Tibial nerve (tissue), 4 donors: ENCODE data around the gene MEAF6. TPM values are rescaled to one million over a fixed set of nuclear protein-coding genes. Genes with fewer than 3 reads are reported as not detected.

Experiments used
- DNase-seq, 2 donors: peaks; one replicate each; pipeline ENCODE4 v3.0.0-alpha.2; 2019; ENCODE audit warnings: low spot score in 2 of 2
- H3K27ac ChIP-seq, 4 donors: fragments of 200-600 bp; sonication (generic) in 3 of 4; one replicate each; pipeline ENCODE4 v1.5.1; 2017 to 2019; ENCODE audit warnings: mild to moderate bottlenecking in 1 of 4
- H3K27me3 ChIP-seq, 2 donors: fragments of 200-600 bp; sonication (generic) in 1 of 2; one replicate each; pipeline versions ENCODE4 v1.5.1 to v1.6.0; 2017 to 2019
- H3K36me3 ChIP-seq, 3 donors: fragments of 200-600 bp; sonication (generic); one replicate each; pipeline ENCODE4 v1.5.1; 2018 to 2019
- H3K4me1 ChIP-seq, 4 donors: fragments of 200-600 bp; sonication (generic) in 3 of 4; one replicate each; pipeline ENCODE4 v1.5.1; 2017 to 2019
- H3K4me3 ChIP-seq, 4 donors: fragments of 200-600 bp; sonication (generic) in 3 of 4; one replicate each; pipeline ENCODE4 v1.5.1; 2017 to 2019; ENCODE audit warnings: mild to moderate bottlenecking in 1 of 4, moderate library complexity in 1 of 4
- H3K9me3 ChIP-seq, 4 donors: fragments of 200-600 bp; sonication (generic) in 3 of 4; one replicate each; pipeline ENCODE4 v1.5.1; 2017 to 2019
- CTCF ChIP-seq, 5 experiments: fragments of 200-600 bp in 3 of 5; fragments of 450-650 bp in 2 of 5; sonication (generic) in 3 of 5; IDR thresholded peaks; one replicate each; pipeline ENCODE4 v1.5.1; 2016 to 2019; ENCODE audit warnings: antibody characterized with exemption in 5 of 5, mild to moderate bottlenecking in 3 of 5, moderate library complexity in 2 of 5
- EP300 ChIP-seq, 2 donors: sonication (generic); formaldehyde crosslinking; IDR thresholded peaks; one replicate each; pipeline ENCODE4 v1.6.1; 2017; ENCODE audit warnings: antibody characterized with exemption in 2 of 2, mild to moderate bottlenecking in 1 of 2
- POLR2A ChIP-seq, 2 donors: fragments of 450-650 bp; IDR thresholded peaks; one replicate each; pipeline ENCODE4 v1.6.1; 2017; ENCODE audit warnings: antibody characterized with exemption in 2 of 2, mild to moderate bottlenecking in 2 of 2, moderate library complexity in 2 of 2
- WGBS, 2 donors: methylation state at CpG; one replicate each; pipeline ENCODE4 v1.1.5; 2018; 5-methylcytosine and 5-hydroxymethylcytosine counted together
- total RNA-seq, 4 donors: library from RNA; depleted of rRNA; stranded (reverse); fragments of >200 nt; gene quantifications; one replicate each; pipeline ENCODE4 v1.1.0, GENCODE V29; 2016

MEAF6 gene
- total RNA-seq, 4 donors from 2014 or later: 33.3 to 59.4 (median 40.3) TPM

- WGBS, 2 donors: 96 to 98% methylated on average over 3 to 5 of the region's 5 CpGs
- no peaks in the 10 kb centered on the region for H3K27me3 ChIP-seq
- H3K27ac ChIP-seq: peak overlapping the region; percentile 69 to 98 (median 97)
- TF ChIP-seq POLR2A (IDR thresholded peaks at IDR 0.05) (no peak), CTCF (IDR thresholded peaks at IDR 0.05) (no peak), EP300 (IDR thresholded peaks at IDR 0.05) (no peak)
- DNase-seq: no peak
- H3K4me1 ChIP-seq: peaks cover 3 to 70% (median 67%) of the 10 kb centered on the region in 4 donors
- H3K36me3 ChIP-seq: peaks cover 0 to 41% (median 7%) of the 10 kb centered on the region in 3 donors
- no peaks in the 10 kb centered on the region for H3K9me3 ChIP-seq
- H3K4me3 ChIP-seq: peak overlapping the region in 2 of 4 donors; percentile 81 to 93
Measured at GRCh38 chr1:37477946-37478345, 36.6 kb downstream of the MEAF6 start.

GRCh38 chr1:37477198-37477931 is 37.2 kb downstream of the MEAF6 start:
- peak overlapping the region; percentile 36 to 93 (median 76) for H3K4me3 ChIP-seq
- peak overlapping the region; percentile 69 to 98 (median 97) for H3K27ac ChIP-seq
- WGBS, 2 donors: 29 to 31% methylated on average over 9 to 10 of the region's 10 CpGs
- H3K4me1 ChIP-seq: peaks cover 3 to 76% (median 71%) of the 10 kb centered on the region in 4 donors
- TF ChIP-seq POLR2A (IDR thresholded peaks at IDR 0.05) (no peak), CTCF (IDR thresholded peaks at IDR 0.05) (no peak), EP300 (IDR thresholded peaks at IDR 0.05) (no peak)
- no peaks in the 10 kb centered on the region for H3K27me3 ChIP-seq
- no peak for DNase-seq
- H3K36me3 ChIP-seq: peaks cover 0 to 35% (median 5%) of the 10 kb centered on the region in 3 donors
- no peaks in the 10 kb centered on the region for H3K9me3 ChIP-seq

DNA sequence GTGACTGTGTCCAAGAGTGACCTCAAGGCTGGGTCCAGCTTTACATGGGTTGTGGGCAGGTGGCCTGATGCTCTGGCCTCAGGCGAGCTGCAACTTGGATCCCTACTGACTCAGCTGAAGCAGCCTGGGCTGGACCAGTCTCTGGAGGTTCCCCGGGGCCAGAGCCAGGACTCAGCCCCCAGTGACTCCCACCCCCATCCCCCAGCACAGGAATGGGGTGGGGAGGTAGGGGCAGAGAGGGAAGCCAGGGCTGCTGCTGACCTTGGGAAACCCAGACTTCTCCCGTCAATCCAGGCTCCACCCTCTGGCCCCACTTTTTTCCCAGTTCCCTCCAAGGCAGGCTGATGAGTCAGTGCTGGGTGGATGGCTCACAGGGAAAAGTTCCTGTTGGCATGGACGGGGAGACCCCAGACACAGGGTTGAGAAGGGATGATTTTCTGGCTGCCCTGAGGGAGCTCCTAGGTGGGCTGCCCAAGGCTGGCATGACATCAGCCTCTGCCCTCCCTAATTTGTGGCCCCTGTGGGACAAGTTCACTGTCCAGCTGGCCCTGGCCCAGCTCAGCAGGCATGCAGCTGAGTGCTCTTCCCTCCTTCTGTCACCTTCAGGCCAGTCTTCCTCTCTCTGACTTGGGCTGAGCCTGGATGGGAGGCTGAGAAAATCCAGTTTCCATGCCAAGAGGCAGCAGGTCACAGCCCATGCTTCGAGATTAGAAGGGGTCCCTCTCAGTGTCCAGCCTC is 37.9 kb downstream of the MEAF6 start:
- peaks cover 3 to 83% (median 77%) of the 10 kb centered on the region in 4 donors for H3K4me1 ChIP-seq
- DNase-seq: peak in 1 of 2 donors; percentile 65
- peak overlapping the region; percentile 69 to 98 (median 97) for H3K27ac ChIP-seq
- peak in 1 of 2 donors; percentile 46 for TF ChIP-seq EP300 (IDR thresholded peaks at IDR 0.05)
- TF ChIP-seq POLR2A (IDR thresholded peaks at IDR 0.05): no peak
- no peak for TF ChIP-seq CTCF (IDR thresholded peaks at IDR 0.05)
- H3K9me3 ChIP-seq: no peaks in the 10 kb centered on the region
- peak overlapping the region; percentile 72 to 93 (median 84) for H3K4me3 ChIP-seq
- H3K27me3 ChIP-seq: no peaks in the 10 kb centered on the region
- 16 to 20% methylated on average over 3 of the region's 5 CpGs for WGBS, 2 donors
- peaks cover 0 to 28% (median 4%) of the 10 kb centered on the region in 3 donors for H3K36me3 ChIP-seq

- peaks cover 3 to 89% (median 82%) of the 10 kb centered on the region in 4 donors for H3K4me1 ChIP-seq
- TF ChIP-seq CTCF (IDR thresholded peaks at IDR 0.05) (no peak), EP300 (IDR thresholded peaks at IDR 0.05) (no peak), POLR2A (IDR thresholded peaks at IDR 0.05) (no peak)
- no peaks in the 10 kb centered on the region for H3K9me3 ChIP-seq
- H3K4me3 ChIP-seq: peak overlapping the region; percentile 72 to 93 (median 84)
- DNase-seq: no peak
- peak overlapping the region; percentile 69 to 98 (median 97) for H3K27ac ChIP-seq
- 74 to 82% methylated on average over 9 of the region's 9 CpGs for WGBS, 2 donors
- peaks cover 0 to 22% (median 0%) of the 10 kb centered on the region in 3 donors for H3K36me3 ChIP-seq
- no peaks in the 10 kb centered on the region for H3K27me3 ChIP-seq
Measured at GRCh38 chr1:37476087-37476452, 38.5 kb downstream of the MEAF6 start.
